ENCODE data around the gene UNKL.

Gene UNKL

GRCh38 chr16:1431497-1432270 is 17.2 kb upstream of the UNKL start:
- no peak for DNase-seq (ENCODE audit: low read depth)

- DNase-seq (ENCODE audit: low read depth): no peak
These were observed 16.4 kb upstream of the UNKL start, which contains the start of gene PERCC1 for GRCh38 chr16:1430759-1431496. Gene PERCC1 (plus strand): TSS chr16:1431078. CDS start chr16:1432594, 1,516 bp downstream.

- no peak for DNase-seq (ENCODE audit: low read depth)
These were observed 15.8 kb upstream of the UNKL start for GRCh38 chr16:1430214-1430758.

- no peak for DNase-seq (ENCODE audit: low read depth)
These were observed 15.1 kb upstream of the UNKL start for GRCh38 chr16:1429631-1430030.

- no peak for DNase-seq (ENCODE audit: low read depth)
These were observed 14.5 kb upstream of the UNKL start for GRCh38 chr16:1429012-1429411.

- peak; percentile 23 for DNase-seq (ENCODE audit: low read depth)
These were observed 14.0 kb upstream of the UNKL start for GRCh38 chr16:1428511-1428910.

- DNase-seq (ENCODE audit: low read depth): no peak
These were observed 13.3 kb upstream of the UNKL start for GRCh38 chr16:1427473-1428461.

GRCh38 chr16:1426734-1427471 is 12.4 kb upstream of the UNKL start:
- no peak for DNase-seq (ENCODE audit: low read depth)

GRCh38 chr16:1425616-1426370 is 11.3 kb upstream of the UNKL start:
- no peak for DNase-seq (ENCODE audit: low read depth)

GRCh38 chr16:1424028-1424427 is 9.5 kb upstream of the UNKL start:
- no peak for DNase-seq (ENCODE audit: low read depth)

- DNase-seq (ENCODE audit: low read depth): no peak
These were observed 7.6 kb upstream of the UNKL start for GRCh38 chr16:1422076-1422475.

GRCh38 chr16:1420111-1420539 is 5.6 kb upstream of the UNKL start:
- no peak for DNase-seq (ENCODE audit: low read depth)

GRCh38 chr16:1416521-1416941 is 2.0 kb upstream of the UNKL start:
- DNase-seq (ENCODE audit: low read depth): no peak

- DNase-seq (ENCODE audit: low read depth): peak; percentile 54
These were observed 596 bp downstream of the UNKL start for GRCh38 chr16:1413684-1414531.

GRCh38 chr16:1412847-1413246 is 1.7 kb downstream of the UNKL start:
- DNase-seq (ENCODE audit: low read depth): no peak

- DNase-seq (ENCODE audit: low read depth): peak; percentile 95
These were observed 6.2 kb downstream of the UNKL start for GRCh38 chr16:1408171-1408837.

- no peak for DNase-seq (ENCODE audit: low read depth)
These were observed 6.8 kb downstream of the UNKL start for GRCh38 chr16:1407753-1408152.

GRCh38 chr16:1403733-1404132 is 10.8 kb downstream of the UNKL start:
- no peak for DNase-seq (ENCODE audit: low read depth)

- DNase-seq (ENCODE audit: low read depth): no peak
These were observed 11.5 kb downstream of the UNKL start for GRCh38 chr16:1403036-1403435.
